H9 (cell line): ENCODE measurements around the gene NTMT1. TPM values are rescaled to one million over a fixed set of nuclear protein-coding genes. Genes with fewer than 3 reads are reported as not detected.

Experiments
- DNase-seq: peaks from one replicate; pipeline ENCODE4 v3.0.0-alpha.2; 2017
- H2AFZ ChIP-seq: one replicate; pipeline ENCODE4 v1.6.1; 2013; ENCODE audit warnings: mild to moderate bottlenecking, low read length, control low read depth, moderate library complexity
- H2AK5ac ChIP-seq: 2 replicates; pipeline ENCODE4 v1.6.1; 2013; ENCODE audit warnings: low read length, control low read depth, mixed read lengths; ENCODE audit not compliant: insufficient read length
- H2BK120ac ChIP-seq: one replicate; pipeline ENCODE4 v1.6.1; 2013; ENCODE audit warnings: low read depth, mild to moderate bottlenecking, low read length, control low read depth, inconsistent platforms; ENCODE audit not compliant: poor library complexity, severe bottlenecking
- H2BK12ac ChIP-seq: 2 replicates; pipeline ENCODE4 v1.6.1; 2013; ENCODE audit warnings: low read length, control low read depth, mixed read lengths, low read depth; ENCODE audit not compliant: insufficient read length
- H2BK15ac ChIP-seq: 2 replicates; pipeline ENCODE4 v1.6.1; 2013; ENCODE audit warnings: low read depth, low read length, control low read depth
- H2BK20ac ChIP-seq: one replicate; pipeline ENCODE4 v1.6.1; 2013; ENCODE audit warnings: low read depth, mild to moderate bottlenecking, low read length, control low read depth, inconsistent platforms; ENCODE audit not compliant: poor library complexity, severe bottlenecking
- H2BK5ac ChIP-seq: 2 replicates; pipeline ENCODE4 v1.6.1; 2013; ENCODE audit warnings: low read length, control low read depth, mixed read lengths; ENCODE audit not compliant: insufficient read length
- H3K14ac ChIP-seq: 2 replicates; pipeline ENCODE4 v1.6.1; 2013; ENCODE audit warnings: low read length, control low read depth; ENCODE audit not compliant: insufficient read depth
- H3K18ac ChIP-seq: 2 replicates; pipeline ENCODE4 v1.6.1; 2013; ENCODE audit warnings: low read depth, mild to moderate bottlenecking, mixed read lengths, low read length, control low read depth; ENCODE audit not compliant: insufficient read length
- H3K23ac ChIP-seq: 2 replicates; pipeline ENCODE4 v1.6.1; 2013; ENCODE audit warnings: low read length, control low read depth, mixed read lengths, low read depth; ENCODE audit not compliant: insufficient read length
- H3K23me2 ChIP-seq: 2 replicates; pipeline ENCODE4 v1.6.1; 2013; ENCODE audit warnings: low read depth, mild to moderate bottlenecking, mixed read lengths, low read length, control low read depth; ENCODE audit not compliant: insufficient read length, poor library complexity, severe bottlenecking
- H3K27ac ChIP-seq: 2 replicates; pipeline ENCODE4 v1.5.1; 2013; ENCODE audit warnings: low read length, control low read depth, mixed read lengths, low read depth; ENCODE audit not compliant: insufficient read length
- H3K27me3 ChIP-seq: 2 replicates; pipeline ENCODE4 v1.6.1; 2013; ENCODE audit warnings: low read length, control low read depth, inconsistent platforms; ENCODE audit not compliant: insufficient read depth
- H3K4ac ChIP-seq: 2 replicates; pipeline ENCODE4 v1.6.1; 2013; ENCODE audit warnings: low read depth, mild to moderate bottlenecking, control low read depth, inconsistent platforms, low read length, moderate library complexity
- H3K4me1 ChIP-seq: 2 replicates; pipeline ENCODE4 v1.6.1; 2013; ENCODE audit warnings: low read length, control low read depth, inconsistent platforms; ENCODE audit not compliant: insufficient read depth
- H3K4me2 ChIP-seq: 2 replicates; pipeline ENCODE4 v1.6.1; 2013; ENCODE audit warnings: low read length, control low read depth, mixed read lengths; ENCODE audit not compliant: insufficient read length, insufficient read depth
- H3K56ac ChIP-seq: 2 replicates; pipeline ENCODE4 v1.6.1; 2013; ENCODE audit warnings: low read depth, mild to moderate bottlenecking, mixed read lengths, low read length, control low read depth; ENCODE audit not compliant: insufficient read length
- H3K79me1 ChIP-seq: 2 replicates; pipeline ENCODE4 v1.6.1; 2013; ENCODE audit warnings: low read depth, mild to moderate bottlenecking, moderate library complexity, low read length, control low read depth, inconsistent platforms; ENCODE audit not compliant: insufficient read depth, poor library complexity, severe bottlenecking
- H3K79me2 ChIP-seq: 2 replicates; pipeline ENCODE4 v1.6.1; 2013; ENCODE audit warnings: low read length, control low read depth, inconsistent platforms; ENCODE audit not compliant: insufficient read depth
- H3K9ac ChIP-seq: 2 replicates; pipeline ENCODE4 v1.6.1; 2013; ENCODE audit warnings: low read length, control low read depth, mixed read lengths; ENCODE audit not compliant: insufficient read length; ENCODE audit errors: extremely low read depth
- H3K9me3 ChIP-seq: one replicate; pipeline ENCODE4 v1.6.1; 2013; ENCODE audit warnings: low read depth, low read length, inconsistent platforms; ENCODE audit not compliant: control insufficient read depth
- H3T11ph ChIP-seq: one replicate; pipeline ENCODE4 v1.6.1; 2013; ENCODE audit warnings: mild to moderate bottlenecking, low read length, control low read depth, inconsistent platforms
- H4K20me1 ChIP-seq: one replicate; pipeline ENCODE4 v1.6.1; 2013; ENCODE audit not compliant: control insufficient read depth, insufficient read length, insufficient read depth
- H4K5ac ChIP-seq: 2 replicates; pipeline ENCODE4 v1.6.1; 2013; ENCODE audit warnings: low read depth, mild to moderate bottlenecking, mixed read lengths, low read length, control low read depth; ENCODE audit not compliant: insufficient read length
- H4K8ac ChIP-seq: replicated peaks from 2 replicates; pipeline ENCODE4 v1.6.1; 2013; ENCODE audit warnings: low read length, control low read depth, mixed read lengths, low read depth; ENCODE audit not compliant: insufficient read length
- H4K91ac ChIP-seq: 2 replicates; pipeline ENCODE4 v1.6.1; 2013; ENCODE audit warnings: low read depth, mild to moderate bottlenecking, moderate library complexity, mixed read lengths, low read length, control low read depth; ENCODE audit not compliant: insufficient read length
- H3K27ac Mint-ChIP-seq, 3 experiments: 2 replicates in 2 of 3; 3 replicates in 1 of 3; pipeline ENCODE4 v1.8.0; 2020 to 2021; ENCODE audit warnings: mixed read lengths in 3 of 3, mild to moderate bottlenecking in 1 of 3, moderate library complexity in 1 of 3
- H3K27me3 Mint-ChIP-seq: 2 replicates; pipeline ENCODE4 v1.8.0; 2021; ENCODE audit warnings: low read depth, mild to moderate bottlenecking, moderate library complexity, mixed read lengths
- H3K36me3 Mint-ChIP-seq, 3 experiments: 2 replicates in 2 of 3; 3 replicates in 1 of 3; pipeline ENCODE4 v1.8.0; 2020 to 2021; ENCODE audit warnings: low read depth in 3 of 3, mixed read lengths in 3 of 3; ENCODE audit not compliant: insufficient read depth in 1 of 3
- H3K4me1 Mint-ChIP-seq, 2 experiments: 2 replicates each; pipeline ENCODE4 v1.8.0; 2020; ENCODE audit warnings: mixed read lengths in 2 of 2
- H3K4me3 Mint-ChIP-seq, 2 experiments: 2 replicates in 1 of 2; 3 replicates in 1 of 2; pipeline ENCODE4 v1.8.0; 2020 to 2021; ENCODE audit warnings: mild to moderate bottlenecking in 2 of 2, mixed read lengths in 2 of 2, moderate library complexity in 1 of 2
- H3K9me3 Mint-ChIP-seq, 2 experiments: 2 replicates in 1 of 2; 3 replicates in 1 of 2; pipeline ENCODE4 v1.8.0; 2020; ENCODE audit warnings: mild to moderate bottlenecking in 2 of 2, mixed read lengths in 2 of 2, moderate library complexity in 1 of 2
- WGBS: extraction: QIAGEN DNeasy Blood & Tissue Kit; methylation state at CpG from one replicate; pipeline ENCODE4 v1.1.7; 2013; ENCODE audit warnings: missing lambda C conversion rate, low lambda C conversion rate, mixed read lengths; ENCODE audit not compliant: insufficient read length; ENCODE audit errors: extremely low coverage; 5-methylcytosine and 5-hydroxymethylcytosine counted together
- total RNA-seq: library from RNA; stranded (reverse); gene quantifications from 2 replicates; pipeline ENCODE4 v1.2.1, GENCODE V29; 2021
- TF ChIP-seq, protein P1 (sequence below): fragments of 200-600 bp; sonication (generic); conservative IDR thresholded peaks from 3 replicates; pipeline ENCODE4 v1.8.0; 2021; ENCODE audit warnings: antibody characterized with exemption, mild to moderate bottlenecking

NTMT1 gene
- total RNA-seq, 1 experiment from 2014 or later: 57.9 TPM

DNA sequence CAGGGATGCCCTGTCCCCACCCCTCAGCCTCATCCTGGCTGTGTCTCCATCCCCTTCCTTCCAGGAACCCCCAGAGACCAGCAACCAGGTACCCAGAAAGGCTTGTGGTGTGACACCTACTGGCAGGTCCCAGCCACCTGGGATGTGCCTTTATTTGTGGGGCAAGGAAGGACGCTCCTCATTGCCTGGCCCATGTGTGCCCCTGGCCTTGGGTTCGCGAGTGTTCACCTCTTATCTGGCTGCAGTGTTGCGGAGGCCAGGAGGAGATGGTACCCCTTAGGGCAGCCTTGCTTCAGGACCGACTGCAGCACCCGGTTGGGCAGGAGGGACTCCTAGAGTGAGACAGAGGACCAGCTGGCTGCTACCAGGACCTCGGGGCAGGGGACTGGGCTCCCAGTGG lies 13.8 kb upstream of the NTMT1 start:
- H3K4me2 ChIP-seq: no peak overlapping the region
- H3K9ac ChIP-seq: no peak overlapping the region
- no peak overlapping the region for H3K18ac ChIP-seq
- no peak overlapping the region for H2BK15ac ChIP-seq
- Mint-ChIP-seq H3K9me3 (no peaks in the 10 kb centered on the region; a peak in 1 of 5 replicates), H3K4me3 (no peak overlapping the region), H3K36me3 (no peaks in the 10 kb centered on the region), H3K27ac (no peak overlapping the region), H3K4me1 (peaks cover 21 to 27% of the 10 kb centered on the region in 2 experiments), H3K27me3 (peaks cover 48% of the 10 kb centered on the region)
- H4K5ac ChIP-seq: no peak overlapping the region
- DNase-seq: no peak
- no peak overlapping the region for H2BK120ac ChIP-seq
- H3K56ac ChIP-seq: no peak overlapping the region
- TF ChIP-seq, protein P1, sequence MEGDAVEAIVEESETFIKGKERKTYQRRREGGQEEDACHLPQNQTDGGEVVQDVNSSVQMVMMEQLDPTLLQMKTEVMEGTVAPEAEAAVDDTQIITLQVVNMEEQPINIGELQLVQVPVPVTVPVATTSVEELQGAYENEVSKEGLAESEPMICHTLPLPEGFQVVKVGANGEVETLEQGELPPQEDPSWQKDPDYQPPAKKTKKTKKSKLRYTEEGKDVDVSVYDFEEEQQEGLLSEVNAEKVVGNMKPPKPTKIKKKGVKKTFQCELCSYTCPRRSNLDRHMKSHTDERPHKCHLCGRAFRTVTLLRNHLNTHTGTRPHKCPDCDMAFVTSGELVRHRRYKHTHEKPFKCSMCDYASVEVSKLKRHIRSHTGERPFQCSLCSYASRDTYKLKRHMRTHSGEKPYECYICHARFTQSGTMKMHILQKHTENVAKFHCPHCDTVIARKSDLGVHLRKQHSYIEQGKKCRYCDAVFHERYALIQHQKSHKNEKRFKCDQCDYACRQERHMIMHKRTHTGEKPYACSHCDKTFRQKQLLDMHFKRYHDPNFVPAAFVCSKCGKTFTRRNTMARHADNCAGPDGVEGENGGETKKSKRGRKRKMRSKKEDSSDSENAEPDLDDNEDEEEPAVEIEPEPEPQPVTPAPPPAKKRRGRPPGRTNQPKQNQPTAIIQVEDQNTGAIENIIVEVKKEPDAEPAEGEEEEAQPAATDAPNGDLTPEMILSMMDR: no peak; the same call in 2 of the 3 replicates
- H2AK5ac ChIP-seq: no peak overlapping the region
- no CpG with 5 or more reads among the region's 7 CpGs for WGBS
- no peak overlapping the region for H2BK5ac ChIP-seq
- no peak overlapping the region for H3K23ac ChIP-seq
- H3K23me2 ChIP-seq: peaks cover 5% of the 10 kb centered on the region
- no peak overlapping the region for H2AFZ ChIP-seq
- H4K8ac ChIP-seq: no peak overlapping the region
- H2BK12ac ChIP-seq: no peak overlapping the region
- H3T11ph ChIP-seq: no peak overlapping the region
- no peaks in the 10 kb centered on the region for H4K20me1 ChIP-seq
- H3K79me1 ChIP-seq: no peaks in the 10 kb centered on the region
- H3K4ac ChIP-seq: no peak overlapping the region
- H3K79me2 ChIP-seq: no peaks in the 10 kb centered on the region
- peaks cover 3% of the 10 kb centered on the region; the same call in 1 of the 2 replicates for H3K4me1 ChIP-seq
- no peak overlapping the region for H2BK20ac ChIP-seq
- no peak overlapping the region for H3K14ac ChIP-seq
- H4K91ac ChIP-seq: no peak overlapping the region
- H3K9me3 ChIP-seq: no peaks in the 10 kb centered on the region
- H3K27me3 ChIP-seq: no peaks in the 10 kb centered on the region
- H3K27ac ChIP-seq: no peak overlapping the region
